Neural cell (in vitro differentiated cells): ENCODE data around the gene GOT1.

Experiments
- CTCF ChIP-seq: fragments of 450-650 bp; IDR thresholded peaks from 2 replicates; pipeline ENCODE4 v1.5.1; 2014; ENCODE audit warnings: antibody characterized with exemption, mild to moderate bottlenecking, moderate library complexity; ENCODE audit not compliant: poor library complexity, severe bottlenecking
- EZH2 ChIP-seq: fragments of 200-600, 300-800 bp; shearing (Covaris generic), sonication (generic); IDR thresholded peaks from 2 replicates; pipeline ENCODE4 v1.6.1; 2014; ENCODE audit warnings: antibody characterized with exemption, low read length, borderline replicate concordance, mild to moderate bottlenecking; ENCODE audit not compliant: insufficient read depth, poor library complexity, severe bottlenecking
- MXI1 ChIP-seq: fragments of 450-650 bp; conservative IDR thresholded peaks from 2 replicates; pipeline ENCODE4 v1.6.1; 2014; ENCODE audit warnings: antibody characterized with exemption, mild to moderate bottlenecking; ENCODE audit not compliant: poor library complexity, severe bottlenecking
- POLR2AphosphoS5 ChIP-seq: IDR thresholded peaks from 2 replicates; pipeline ENCODE4 v1.6.1; 2012
- TAF1 ChIP-seq: IDR thresholded peaks from 2 replicates; pipeline ENCODE4 v1.6.1; 2012; ENCODE audit warnings: low read depth

- TF ChIP-seq EZH2 = no peak
- no peak for TF ChIP-seq CTCF
- no peak for TF ChIP-seq MXI1
- no peak for TF ChIP-seq POLR2AphosphoS5
- no peak for TF ChIP-seq TAF1
Observed at GRCh38 chr10:99395750-99396445, 34.5 kb downstream of the GOT1 start.
